IMR-90 (cell line): Measurements from ENCODE around the gene LPGAT1. TPM values are rescaled to one million over a fixed set of nuclear protein-coding genes. Genes with fewer than 3 reads are reported as not detected.

ENCODE experiments used
- ATAC-seq: fragments of 200-7000 bp; cut with Tn5 transposase; 2 replicates; pipeline ENCODE4 v1.9.1; 2020; ENCODE audit warnings: low read depth, mild to moderate bottlenecking, moderate library complexity
- BruUV-seq: library from RNA; stranded (reverse); fragments of 400-500 nt; replicated peaks from 2 replicates; lab custom pipeline; 2021; lab: Mats Ljungman, UMichigan
- CTCF ChIA-PET: fragments of 300-600 bp; formaldehyde crosslinking; extraction: SDS; loops from one replicate; lab custom pipeline; 2021; ENCODE audit warnings: antibody characterized with exemption; lab: Yijun Ruan, JAX
- POLR2A ChIA-PET: fragments of 300-600 bp; sonication (Branson Sonifier 250); formaldehyde crosslinking; loops from one replicate; lab custom pipeline; 2022; ENCODE audit warnings: antibody characterized with exemption; ENCODE audit not compliant: unreplicated experiment; lab: Charles Lee
- DNase-seq: peaks from one replicate; pipeline ENCODE4 v3.0.0; 2013
- H2AFZ ChIP-seq: replicated peaks from 2 replicates; pipeline ENCODE3; 2013; ENCODE audit warnings: low read length, mild to moderate bottlenecking; ENCODE audit not compliant: poor library complexity
- H2AK5ac ChIP-seq: 2 replicates; pipeline ENCODE4 v1.6.1; 2013; ENCODE audit warnings: low read depth, low read length, inconsistent platforms
- H2AK9ac ChIP-seq: replicated peaks from 2 replicates; pipeline ENCODE3; 2013; ENCODE audit warnings: mild to moderate bottlenecking, low read depth, low read length, moderate library complexity; ENCODE audit not compliant: poor library complexity
- H2BK120ac ChIP-seq: 2 replicates; pipeline ENCODE4 v1.6.1; 2013; ENCODE audit warnings: low read depth, low read length, inconsistent platforms
- H2BK15ac ChIP-seq: 3 replicates; pipeline ENCODE4 v1.6.1; 2013; ENCODE audit warnings: low read depth, low read length, inconsistent platforms
- H2BK20ac ChIP-seq: 2 replicates; pipeline ENCODE4 v1.6.1; 2013; ENCODE audit warnings: low read depth, mild to moderate bottlenecking, inconsistent platforms, low read length, moderate library complexity
- H2BK5ac ChIP-seq: 2 replicates; pipeline ENCODE4 v1.6.1; 2013; ENCODE audit warnings: mild to moderate bottlenecking, low read depth, low read length, inconsistent platforms; ENCODE audit not compliant: poor library complexity, severe bottlenecking
- H3K14ac ChIP-seq: replicated peaks from 2 replicates; pipeline ENCODE4 v1.6.1; 2013; ENCODE audit warnings: low read depth, low read length, inconsistent platforms
- H3K18ac ChIP-seq: 2 replicates; pipeline ENCODE4 v1.6.1; 2013; ENCODE audit warnings: low read depth, low read length, control low read depth
- H3K23ac ChIP-seq: 2 replicates; pipeline ENCODE4 v1.6.1; 2013; ENCODE audit warnings: low read depth, low read length, inconsistent platforms
- H3K27ac ChIP-seq: 2 replicates; pipeline ENCODE4 v1.5.1; 2013; ENCODE audit warnings: mild to moderate bottlenecking, control low read depth, low read length; ENCODE audit not compliant: insufficient read depth
- H3K27me3 ChIP-seq: 2 replicates; pipeline ENCODE4 v1.6.1; 2013; ENCODE audit warnings: low read length; ENCODE audit not compliant: control insufficient read depth, insufficient read depth
- H3K36me3 ChIP-seq: 2 replicates; pipeline ENCODE4 v1.6.1; 2013; ENCODE audit warnings: low read length, mixed read lengths; ENCODE audit not compliant: control insufficient read depth, insufficient read depth
- H3K4ac ChIP-seq: 2 replicates; pipeline ENCODE4 v1.6.1; 2013; ENCODE audit warnings: low read depth, low read length, inconsistent platforms
- H3K4me1 ChIP-seq: 2 replicates; pipeline ENCODE4 v1.6.1; 2013; ENCODE audit warnings: low read length, mixed read lengths; ENCODE audit not compliant: control insufficient read depth, insufficient read depth
- H3K4me2 ChIP-seq: 2 replicates; pipeline ENCODE4 v1.6.1; 2013; ENCODE audit warnings: low read depth, mild to moderate bottlenecking, control low read depth, low read length, moderate library complexity
- H3K4me3 ChIP-seq: 2 replicates; pipeline ENCODE4 v1.5.1; 2013; ENCODE audit warnings: low read depth, mild to moderate bottlenecking, control low read depth, low read length, moderate library complexity; ENCODE audit not compliant: insufficient read depth
- H3K56ac ChIP-seq: 2 replicates; pipeline ENCODE4 v1.6.1; 2013; ENCODE audit warnings: low read length, inconsistent platforms; ENCODE audit not compliant: insufficient read depth; ENCODE audit errors: extremely low read depth
- H3K79me1 ChIP-seq, 2 experiments: 2 replicates each; pipeline ENCODE4 v1.6.1; 2013; ENCODE audit warnings: low read length in 2 of 2, inconsistent platforms in 1 of 2, low read depth in 1 of 2
- H3K9ac ChIP-seq: 2 replicates; pipeline ENCODE4 v1.6.1; 2013; ENCODE audit warnings: low read depth, low read length, control low read depth
- H3K9me1 ChIP-seq: 2 replicates; pipeline ENCODE4 v1.6.1; 2013; ENCODE audit warnings: low read length, inconsistent platforms; ENCODE audit not compliant: insufficient read depth
- H3K9me3 ChIP-seq: 2 replicates; pipeline ENCODE4 v1.6.1; 2013; ENCODE audit warnings: low read length; ENCODE audit not compliant: control insufficient read depth, insufficient read depth
- H4K20me1 ChIP-seq: 2 replicates; pipeline ENCODE4 v1.6.1; 2013; ENCODE audit warnings: low read length, inconsistent platforms; ENCODE audit not compliant: insufficient read depth
- H4K5ac ChIP-seq: 2 replicates; pipeline ENCODE4 v1.6.1; 2013; ENCODE audit warnings: mild to moderate bottlenecking, low read depth, low read length, control low read depth
- H4K8ac ChIP-seq, 2 experiments: 2 replicates each; pipeline ENCODE4 v1.6.1; 2013; ENCODE audit warnings: low read depth in 2 of 2, low read length in 2 of 2, control low read depth in 1 of 2, inconsistent platforms in 1 of 2
- H4K91ac ChIP-seq: 2 replicates; pipeline ENCODE4 v1.6.1; 2013; ENCODE audit warnings: low read depth, low read length, inconsistent platforms; ENCODE audit not compliant: insufficient read depth
- CEBPB ChIP-seq: IDR thresholded peaks from 2 replicates; pipeline ENCODE4 v1.6.1; 2012; ENCODE audit warnings: low read depth, low read length, improper control_type of control experiment
- RCOR1 ChIP-seq: IDR thresholded peaks from 2 replicates; pipeline ENCODE4 v1.6.1; 2012; ENCODE audit warnings: mild to moderate bottlenecking, low read length, improper control_type of control experiment; ENCODE audit not compliant: insufficient replicate concordance
- WGBS, 2 experiments: methylation state at CpG; one replicate each; pipeline versions ENCODE4 v1.1.5 to v1.1.7; 2013; ENCODE audit warnings: missing lambda C conversion rate in 2 of 2; ENCODE audit not compliant: insufficient read length in 1 of 2; ENCODE audit errors: extremely low coverage in 2 of 2; 5-methylcytosine and 5-hydroxymethylcytosine counted together
- dilution Hi-C: fragments of 300-500 bp; cut with HindIII; formaldehyde crosslinking; loops from one replicate; pipeline ENCODE4 v1.14.3; 2018; ENCODE audit warnings: low sequenced_read_pairs; ENCODE audit not compliant: unreplicated experiment
- in situ Hi-C: fragments of 300-500 bp; cut with MboI; formaldehyde crosslinking; loops from 3 replicates; pipeline ENCODE4 v1.14.3; 2019; ENCODE audit warnings: low sequenced_read_pairs, inconsistent platforms, mixed read lengths
- intact Hi-C: fragments of 100-400 bp; cut with micrococcal nuclease; formaldehyde crosslinking; loops from 2 replicates; pipeline ENCODE4 v1.10.0; 2022
- polyA plus RNA-seq, 3 experiments: library from polyadenylated mRNA; depleted of rRNA; stranded (reverse); fragments of >200 nt; gene quantifications; 2 replicates each; pipeline ENCODE4 v1.2.3, GENCODE V29; 2012; ENCODE audit warnings: low replicate concordance in 1 of 3
- total RNA-seq: library from RNA; depleted of rRNA; stranded (reverse); fragments of >200 nt; gene quantifications from 2 replicates; pipeline ENCODE4 v1.2.3, GENCODE V29; 2012

LPGAT1 gene
- total and polyA plus RNA-seq, 2 of the 4 experiments (the other 2 are of a cell fraction) = 6.7 to 13.6 TPM

- H3K18ac ChIP-seq = no peak overlapping the region
- H3K9me1 ChIP-seq = no peaks in the 10 kb centered on the region
- POLR2A ChIA-PET = no interaction called here
- H2BK15ac ChIP-seq = no peak overlapping the region
- ATAC-seq (no peak), DNase-seq (no peak)
- WGBS, 2 experiments = no CpG with 5 or more reads among the region's 4 CpGs
- no peak overlapping the region for H2AK5ac ChIP-seq
- no peak overlapping the region for H3K23ac ChIP-seq
- peaks cover 8% of the 10 kb centered on the region for H3K36me3 ChIP-seq
- H2BK120ac ChIP-seq = no peak overlapping the region
- intact Hi-C loops (no loop called here), dilution Hi-C loops (no loop called here), in situ Hi-C loops (no loop called here)
- no peak overlapping the region for H3K9ac ChIP-seq
- no peak overlapping the region for H2BK5ac ChIP-seq
- H3K27ac ChIP-seq = no peak overlapping the region
- H4K20me1 ChIP-seq = no peaks in the 10 kb centered on the region
- H4K5ac ChIP-seq = no peak overlapping the region
- no peak overlapping the region for H3K56ac ChIP-seq
- H3K14ac ChIP-seq = no peak overlapping the region
- no peaks in the 10 kb centered on the region for H3K79me1 ChIP-seq
- H4K8ac ChIP-seq = no peak overlapping the region
- no peak overlapping the region for H3K4me3 ChIP-seq
- BruUV-seq = no TSS peak
- no peak overlapping the region for H2BK20ac ChIP-seq
- no peak overlapping the region for H2AK9ac ChIP-seq
- H2AFZ ChIP-seq = no peak overlapping the region
- H3K27me3 ChIP-seq = no peaks in the 10 kb centered on the region
- H3K4me1 ChIP-seq = no peaks in the 10 kb centered on the region; the same call in 1 of the 2 replicates
- no peak overlapping the region for H4K91ac ChIP-seq
- no peak overlapping the region for H3K4ac ChIP-seq
- H3K9me3 ChIP-seq = no peaks in the 10 kb centered on the region
- no peak overlapping the region for H3K4me2 ChIP-seq
- TF ChIP-seq RCOR1 (no peak), CEBPB (peak; percentile 55)
- CTCF ChIA-PET = no interaction called here
Measured at GRCh38 chr1:211775170-211775569, 55.4 kb downstream of the LPGAT1 start.
